Peyer's patch (tissue), 4 donors: ENCODE results near the gene SEPTIN5. TPM values are rescaled to one million over a fixed set of nuclear protein-coding genes. Genes with fewer than 3 reads are reported as not detected.
A peak's percentile ranks its signal among the peaks of the same experiment; 100 is the strongest.

ENCODE experiments used
- DNase-seq, 3 donors: peaks; one replicate each; pipeline ENCODE4 v3.0.0-alpha.2; 2017 to 2019
- H3K27ac ChIP-seq, 4 donors: fragments of 200-600 bp; sonication (generic); one replicate each; pipeline ENCODE4 v1.5.1; 2016 to 2019
- H3K27me3 ChIP-seq, 2 donors: fragments of 200-600 bp; sonication (generic); one replicate each; pipeline ENCODE4 v1.5.1; 2019
- H3K36me3 ChIP-seq, 3 donors: fragments of 200-600 bp; sonication (generic); one replicate each; pipeline ENCODE4 v1.5.1; 2016 to 2019
- H3K4me1 ChIP-seq, 4 donors: fragments of 200-600 bp; sonication (generic); one replicate each; pipeline ENCODE4 v1.5.1; 2016 to 2019
- H3K4me3 ChIP-seq, 4 donors: fragments of 200-600 bp; sonication (generic); 1 replicate in 3 of 4; 2 replicates in 1 of 4; pipeline ENCODE4 v1.5.1; 2016 to 2019; ENCODE audit warnings: mild to moderate bottlenecking in 1 of 4
- H3K9me3 ChIP-seq, 4 donors: fragments of 200-600 bp; sonication (generic); one replicate each; pipeline ENCODE4 v1.5.1; 2016 to 2019; ENCODE audit warnings: mild to moderate bottlenecking in 1 of 4
- CTCF ChIP-seq, 6 experiments: fragments of 450-650 bp in 4 of 6; fragments of 200-600 bp in 2 of 6; sonication (generic) in 1 of 6; IDR thresholded peaks; one replicate each; pipeline ENCODE4 v1.5.1; 2017 to 2019; ENCODE audit warnings: antibody characterized with exemption in 6 of 6, mild to moderate bottlenecking in 3 of 6, moderate library complexity in 1 of 6
- POLR2A ChIP-seq, 2 donors: fragments of 450-650 bp; IDR thresholded peaks; one replicate each; pipeline ENCODE4 v1.5.1; 2017; ENCODE audit warnings: antibody characterized with exemption in 2 of 2, mild to moderate bottlenecking in 2 of 2, moderate library complexity in 2 of 2
- total RNA-seq, 4 donors: library from RNA; depleted of rRNA; stranded (reverse); fragments of >200 nt; gene quantifications; one replicate each; pipeline ENCODE4 v1.1.0, GENCODE V29; 2016

SEPTIN5 gene
- total RNA-seq, 4 donors from 2014 or later = 2.8 to 20.6 (median 5.0) TPM

DNA sequence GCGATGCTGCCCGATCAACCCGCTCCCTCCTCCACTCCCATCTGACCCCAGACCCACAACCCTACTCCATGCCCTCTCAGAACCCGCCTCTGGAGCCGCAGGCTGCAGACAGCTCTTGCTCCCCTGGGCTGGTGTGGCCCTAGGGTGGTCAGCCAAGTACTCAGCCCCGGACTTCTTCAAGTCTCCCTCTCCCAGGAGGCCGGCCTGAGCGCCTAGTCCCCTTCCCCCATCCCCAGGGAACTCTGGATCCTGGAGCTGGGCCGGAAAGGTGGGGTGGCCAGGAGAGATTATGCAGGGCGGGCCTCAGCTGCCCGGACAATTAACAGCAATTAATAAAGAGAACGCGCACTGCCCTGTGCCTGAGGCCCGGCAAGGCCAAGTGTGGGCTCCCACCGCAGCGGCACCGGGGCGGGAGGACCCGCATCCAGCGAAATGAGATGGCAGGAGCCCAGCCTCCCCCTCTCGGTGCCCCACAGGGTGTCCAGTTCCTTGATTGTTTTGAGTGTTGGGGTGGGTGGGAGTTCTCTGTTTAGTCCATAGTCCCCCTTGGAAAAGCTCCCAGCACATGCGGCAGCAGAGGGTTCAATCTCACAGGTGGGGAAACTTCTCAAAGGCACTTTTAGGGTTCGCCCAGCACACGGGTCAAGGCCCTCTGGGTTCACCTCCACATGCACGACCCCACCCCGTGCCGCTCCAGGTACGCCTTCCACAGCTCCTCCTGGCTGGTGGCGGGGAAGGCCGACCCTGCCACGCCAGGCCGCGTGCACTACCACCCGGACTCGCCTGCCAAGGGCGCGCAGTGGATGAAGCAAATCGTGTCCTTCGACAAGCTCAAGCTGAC lies 49.4 kb downstream of the SEPTIN5 start:
- Histone ChIP-seq H3K36me3 (no peaks in the 10 kb centered on the region), H3K27me3 (peaks cover 0 to 77% of the 10 kb centered on the region in 2 donors), H3K4me1 (peaks cover 0 to 48% (median 23%) of the 10 kb centered on the region in 4 donors), H3K9me3 (peaks cover 0 to 2% (median 0%) of the 10 kb centered on the region in 4 donors), H3K27ac (no peak overlapping the region), H3K4me3 (no peak overlapping the region)
- TF ChIP-seq POLR2A (IDR thresholded peaks at IDR 0.05) = no peak
- TF ChIP-seq CTCF (IDR thresholded peaks at IDR 0.05) = no peak
- no peak for DNase-seq

DNA sequence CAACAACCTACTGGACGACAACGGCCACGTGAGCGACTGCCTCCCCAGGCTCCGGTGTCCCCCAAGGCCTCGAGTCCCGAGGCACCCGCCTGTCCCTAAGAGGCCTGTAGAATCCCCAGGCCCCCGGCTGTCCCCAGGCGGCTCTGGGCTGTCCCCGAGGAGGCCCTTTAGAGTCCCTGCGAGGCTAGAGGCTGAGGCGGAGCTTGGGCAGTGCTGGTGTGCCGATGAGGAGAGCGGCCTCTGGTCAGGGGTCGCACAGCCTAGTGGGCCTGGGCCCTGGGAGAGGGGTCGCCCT lies 49.9 kb downstream of the SEPTIN5 start:
- H3K27me3 ChIP-seq = peaks cover 0 to 75% of the 10 kb centered on the region in 2 donors
- H3K27ac ChIP-seq = no peak overlapping the region

DNA sequence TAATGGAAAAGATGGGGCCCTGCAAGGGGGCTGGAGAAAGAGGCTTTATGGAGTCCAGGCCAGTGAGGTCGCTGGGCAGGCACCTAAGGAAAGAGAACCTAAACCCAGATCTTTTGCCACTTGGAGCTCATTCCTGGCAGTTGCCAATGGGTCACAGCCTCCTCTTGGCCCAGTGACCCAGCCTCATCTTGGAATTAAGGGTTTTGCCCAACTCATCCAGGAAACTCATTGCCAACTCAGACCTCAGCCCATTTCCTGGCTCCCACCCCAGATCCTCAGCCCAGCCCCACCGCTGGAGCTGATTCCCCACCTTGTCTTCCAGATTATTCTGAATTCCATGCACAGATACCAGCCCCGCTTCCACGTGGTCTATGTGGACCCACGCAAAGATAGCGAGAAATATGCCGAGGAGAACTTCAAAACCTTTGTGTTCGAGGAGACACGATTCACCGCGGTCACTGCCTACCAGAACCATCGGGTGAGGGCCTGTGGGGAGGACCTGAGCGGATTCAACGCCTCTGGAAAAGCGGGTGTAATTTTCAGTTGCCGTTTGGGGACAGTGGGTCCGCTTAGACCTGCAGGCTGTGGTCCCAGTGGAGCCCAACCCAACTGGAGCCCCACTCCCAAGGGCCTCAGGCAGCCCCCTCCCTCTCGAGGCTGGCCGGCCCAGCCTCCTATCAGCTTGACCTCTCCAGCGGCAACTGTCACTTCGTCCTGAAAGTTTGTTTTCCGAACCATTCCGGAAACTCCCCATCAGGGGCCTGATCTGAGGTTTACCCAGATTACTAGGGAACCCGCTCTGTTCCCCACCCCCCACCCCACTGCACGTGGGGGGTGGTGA lies 50.6 kb downstream of the SEPTIN5 start:
- peaks cover 0 to 36% (median 17%) of the 10 kb centered on the region in 4 donors for H3K4me1 ChIP-seq
- H3K27me3 ChIP-seq = peaks cover 0 to 71% of the 10 kb centered on the region in 2 donors
- no peak for DNase-seq
- H3K4me3 ChIP-seq = no peak overlapping the region
- H3K27ac ChIP-seq = no peak overlapping the region
- TF ChIP-seq POLR2A (IDR thresholded peaks at IDR 0.05) = no peak
- no peak for TF ChIP-seq CTCF (IDR thresholded peaks at IDR 0.05)
- peaks cover 0 to 2% (median 0%) of the 10 kb centered on the region in 4 donors for H3K9me3 ChIP-seq
- no peaks in the 10 kb centered on the region for H3K36me3 ChIP-seq

More for the DNA sequence above, 49.9 kb downstream of the SEPTIN5 start:
- no peak for DNase-seq
- TF ChIP-seq CTCF (IDR thresholded peaks at IDR 0.05) (no peak), POLR2A (IDR thresholded peaks at IDR 0.05) (no peak)
- H3K9me3 ChIP-seq = peaks cover 0 to 2% (median 0%) of the 10 kb centered on the region in 4 donors
- no peaks in the 10 kb centered on the region for H3K36me3 ChIP-seq
- H3K4me1 ChIP-seq = peaks cover 0 to 42% (median 21%) of the 10 kb centered on the region in 4 donors
- H3K4me3 ChIP-seq = no peak overlapping the region

DNA sequence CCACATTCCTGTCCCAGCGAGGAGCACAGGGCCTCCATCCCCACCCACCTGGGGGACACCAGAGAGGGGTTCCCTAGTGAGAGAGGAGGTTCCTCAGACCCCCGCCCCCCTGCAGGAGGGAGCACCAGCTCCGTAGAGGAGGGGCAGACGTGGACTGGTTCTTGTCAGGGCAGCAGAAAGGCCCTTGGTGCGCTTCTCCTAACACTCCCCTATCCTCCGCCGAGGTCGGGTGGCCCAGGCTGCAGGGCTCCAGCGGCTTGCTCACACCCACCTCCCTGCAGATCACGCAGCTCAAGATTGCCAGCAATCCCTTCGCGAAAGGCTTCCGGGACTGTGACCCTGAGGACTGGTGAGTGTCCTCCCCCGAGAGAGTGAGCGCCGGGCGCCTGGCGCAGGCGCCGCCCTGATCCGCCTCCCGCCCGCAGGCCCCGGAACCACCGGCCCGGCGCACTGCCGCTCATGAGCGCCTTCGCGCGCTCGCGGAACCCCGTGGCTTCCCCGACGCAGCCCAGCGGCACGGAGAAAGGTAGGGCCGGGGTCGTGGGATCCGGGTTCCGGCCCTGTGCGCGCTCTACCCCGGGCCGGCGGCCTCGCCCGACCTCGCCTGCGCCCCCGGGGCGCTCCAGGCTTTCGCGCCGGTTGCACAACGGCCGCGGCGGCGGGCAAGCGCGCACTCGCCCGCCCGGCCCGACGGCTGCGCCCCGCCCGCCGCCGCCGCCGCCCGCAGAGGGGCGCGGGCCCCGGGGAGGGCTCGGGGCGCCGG lies 51.4 kb downstream of the SEPTIN5 start:
- Histone ChIP-seq H3K4me1 (peaks cover 0 to 32% (median 15%) of the 10 kb centered on the region in 4 donors), H3K27ac (no peak overlapping the region), H3K4me3 (peak overlapping the region in 3 of 4 donors; percentile 37 to 51 (median 40)), H3K36me3 (no peaks in the 10 kb centered on the region), H3K27me3 (peaks cover 0 to 67% of the 10 kb centered on the region in 2 donors), H3K9me3 (peaks cover 0 to 2% (median 0%) of the 10 kb centered on the region in 4 donors)
- no peak for DNase-seq
- no peak for TF ChIP-seq CTCF (IDR thresholded peaks at IDR 0.05)

GRCh38 chr22:19766240-19766510 lies 51.9 kb downstream of the SEPTIN5 start:
- Histone ChIP-seq H3K36me3 (no peaks in the 10 kb centered on the region), H3K4me1 (peaks cover 0 to 30% (median 14%) of the 10 kb centered on the region in 4 donors), H3K4me3 (peak overlapping the region; percentile 17 to 51 (median 38)), H3K9me3 (peaks cover 0 to 2% (median 0%) of the 10 kb centered on the region in 4 donors), H3K27ac (no peak overlapping the region), H3K27me3 (peaks cover 0 to 65% of the 10 kb centered on the region in 2 donors)
- DNase-seq = no peak
- TF ChIP-seq CTCF (IDR thresholded peaks at IDR 0.05) = no peak
- no peak for TF ChIP-seq POLR2A (IDR thresholded peaks at IDR 0.05)
